Measurements from ENCODE around the gene LPO. TPM values are rescaled to one million over a fixed set of nuclear protein-coding genes. Genes with fewer than 3 reads are reported as not detected.

Gene LPO
- total RNA-seq, 4 donors from 2014 or later = 0.06 to 0.59 TPM; not detected in 2

GRCh38 chr17:58302171-58302918, 64.0 kb downstream of the LPO start:
- DNase-seq (ENCODE audit: low spot score in 2 of 2) = peak; percentile 9 to 72
- no peak for TF ChIP-seq POLR2A (IDR thresholded peaks at IDR 0.05)
- TF ChIP-seq, protein P1, sequence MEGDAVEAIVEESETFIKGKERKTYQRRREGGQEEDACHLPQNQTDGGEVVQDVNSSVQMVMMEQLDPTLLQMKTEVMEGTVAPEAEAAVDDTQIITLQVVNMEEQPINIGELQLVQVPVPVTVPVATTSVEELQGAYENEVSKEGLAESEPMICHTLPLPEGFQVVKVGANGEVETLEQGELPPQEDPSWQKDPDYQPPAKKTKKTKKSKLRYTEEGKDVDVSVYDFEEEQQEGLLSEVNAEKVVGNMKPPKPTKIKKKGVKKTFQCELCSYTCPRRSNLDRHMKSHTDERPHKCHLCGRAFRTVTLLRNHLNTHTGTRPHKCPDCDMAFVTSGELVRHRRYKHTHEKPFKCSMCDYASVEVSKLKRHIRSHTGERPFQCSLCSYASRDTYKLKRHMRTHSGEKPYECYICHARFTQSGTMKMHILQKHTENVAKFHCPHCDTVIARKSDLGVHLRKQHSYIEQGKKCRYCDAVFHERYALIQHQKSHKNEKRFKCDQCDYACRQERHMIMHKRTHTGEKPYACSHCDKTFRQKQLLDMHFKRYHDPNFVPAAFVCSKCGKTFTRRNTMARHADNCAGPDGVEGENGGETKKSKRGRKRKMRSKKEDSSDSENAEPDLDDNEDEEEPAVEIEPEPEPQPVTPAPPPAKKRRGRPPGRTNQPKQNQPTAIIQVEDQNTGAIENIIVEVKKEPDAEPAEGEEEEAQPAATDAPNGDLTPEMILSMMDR (IDR thresholded peaks at IDR 0.05) = no peak
- intact Hi-C loops (cut with DNase I; ENCODE audit: low total_unique reads) = no loop called here
- 92 to 94% methylated on average over 8 to 9 of the region's 9 CpGs for WGBS, 2 donors
- no peak overlapping the region for H3K4me3 ChIP-seq (ENCODE audit: low read depth, poor library complexity, severe bottlenecking)

DNA sequence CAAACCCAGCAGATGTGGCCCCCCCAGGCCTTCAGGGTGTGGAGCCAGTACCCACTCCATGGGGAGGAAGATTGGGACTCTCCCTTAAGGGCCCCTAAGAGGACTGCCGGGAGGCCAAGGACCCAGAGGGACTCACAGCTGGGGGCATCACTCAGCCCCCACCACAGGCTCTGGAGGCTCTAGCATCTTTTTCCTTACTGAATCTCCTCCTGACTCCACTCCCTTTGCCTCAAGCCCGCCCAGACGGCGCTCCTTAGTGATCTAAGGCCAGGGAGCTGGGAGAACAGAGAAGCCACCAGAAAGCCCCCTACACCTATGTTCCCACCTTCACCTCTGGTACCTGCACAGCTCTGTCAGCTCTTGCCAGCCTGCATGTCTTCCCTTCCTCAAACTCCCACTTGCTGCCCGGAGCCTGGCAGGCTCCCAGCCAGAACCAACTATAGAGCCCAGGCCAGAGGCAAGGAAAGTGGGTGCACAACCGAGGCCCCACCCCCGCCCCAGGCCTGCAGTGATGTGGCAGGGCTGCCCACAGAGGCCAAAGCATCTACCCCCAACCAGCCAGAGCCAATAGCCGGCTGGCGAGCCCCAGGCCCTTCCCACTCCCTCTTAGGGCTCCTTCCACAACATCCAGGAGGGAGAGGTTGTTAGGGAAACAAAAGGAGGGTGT, 64.7 kb downstream of the LPO start:
- intact Hi-C loops (cut with DNase I; ENCODE audit: low total_unique reads) = no loop called here
- 76 to 89% methylated on average over 9 of the region's 9 CpGs for WGBS, 2 donors
- H3K4me3 ChIP-seq (ENCODE audit: low read depth, poor library complexity, severe bottlenecking) = no peak overlapping the region
- DNase-seq (ENCODE audit: low spot score in 2 of 2) = peak in 1 of 2 donors; percentile 63
- no peak for TF ChIP-seq POLR2A (IDR thresholded peaks at IDR 0.05)
- TF ChIP-seq, protein P1 (IDR thresholded peaks at IDR 0.05) = no peak

GRCh38 chr17:58303971-58304749, 65.8 kb downstream of the LPO start:
- peak in 1 of 2 donors; percentile 82 for DNase-seq (ENCODE audit: low spot score in 2 of 2)
- intact Hi-C loops (cut with DNase I; ENCODE audit: low total_unique reads) = no loop called here
- TF ChIP-seq, protein P1 (IDR thresholded peaks at IDR 0.05) = no peak
- TF ChIP-seq POLR2A (IDR thresholded peaks at IDR 0.05) = no peak
- 44 to 49% methylated on average over 10 of the region's 10 CpGs for WGBS, 2 donors
- no peak overlapping the region for H3K4me3 ChIP-seq (ENCODE audit: low read depth, poor library complexity, severe bottlenecking)

GRCh38 chr17:58304750-58305486, 66.5 kb downstream of the LPO start:
- TF ChIP-seq POLR2A (IDR thresholded peaks at IDR 0.05) = no peak
- TF ChIP-seq, protein P1 (IDR thresholded peaks at IDR 0.05) = no peak
- WGBS, 2 donors = 82 to 88% methylated on average over 13 to 14 of the region's 14 CpGs
- intact Hi-C loops (cut with DNase I; ENCODE audit: low total_unique reads) = no loop called here
- no peak overlapping the region for H3K4me3 ChIP-seq (ENCODE audit: low read depth, poor library complexity, severe bottlenecking)
- DNase-seq (ENCODE audit: low spot score in 2 of 2) = peak in 1 of 2 donors; percentile 84

DNA sequence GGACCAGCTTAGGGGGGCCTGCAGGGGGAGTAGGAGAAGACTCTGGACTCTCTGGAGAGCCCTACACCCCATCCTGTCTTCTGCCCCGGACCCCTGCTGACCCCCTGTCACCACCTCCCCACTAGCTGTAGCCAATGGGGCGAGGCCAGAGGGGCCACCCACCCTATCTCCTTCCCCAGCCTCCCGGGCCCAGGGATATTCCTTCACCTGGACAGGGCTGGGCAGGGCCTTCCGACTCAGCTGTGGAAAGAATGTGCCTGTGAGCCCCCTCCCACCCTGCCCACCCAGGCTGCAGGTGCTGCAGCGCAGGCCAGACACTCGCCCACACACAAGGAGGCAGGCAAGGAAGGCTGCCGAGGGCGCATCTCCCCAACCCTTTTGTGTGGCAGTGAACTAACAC, 67.2 kb downstream of the LPO start:
- peak in 1 of 2 donors; percentile 74 for DNase-seq (ENCODE audit: low spot score in 2 of 2)
- TF ChIP-seq, protein P1 (IDR thresholded peaks at IDR 0.05) = no peak
- TF ChIP-seq POLR2A (IDR thresholded peaks at IDR 0.05) = no peak
- intact Hi-C loops (cut with DNase I; ENCODE audit: low total_unique reads) = no loop called here
- 78 to 80% methylated on average over 3 to 5 of the region's 8 CpGs for WGBS, 2 donors
- H3K4me3 ChIP-seq (ENCODE audit: low read depth, poor library complexity, severe bottlenecking) = no peak overlapping the region

All from lower leg skin (tissue), 4 donors.